ENCODE results near the gene DIP2B. TPM values are rescaled to one million over a fixed set of nuclear protein-coding genes. Genes with fewer than 3 reads are reported as not detected.
A peak's percentile ranks its signal among the peaks of the same experiment; 100 is the strongest.
"Not testable (repeated sequence)": the region's sequence is repeated elsewhere in the genome, so short reads cannot be mapped to it uniquely, and the experiment has no call there.

The DIP2B gene
- total RNA-seq, 2 experiments from 2014 or later = 21.4 to 22.5 TPM

DNA sequence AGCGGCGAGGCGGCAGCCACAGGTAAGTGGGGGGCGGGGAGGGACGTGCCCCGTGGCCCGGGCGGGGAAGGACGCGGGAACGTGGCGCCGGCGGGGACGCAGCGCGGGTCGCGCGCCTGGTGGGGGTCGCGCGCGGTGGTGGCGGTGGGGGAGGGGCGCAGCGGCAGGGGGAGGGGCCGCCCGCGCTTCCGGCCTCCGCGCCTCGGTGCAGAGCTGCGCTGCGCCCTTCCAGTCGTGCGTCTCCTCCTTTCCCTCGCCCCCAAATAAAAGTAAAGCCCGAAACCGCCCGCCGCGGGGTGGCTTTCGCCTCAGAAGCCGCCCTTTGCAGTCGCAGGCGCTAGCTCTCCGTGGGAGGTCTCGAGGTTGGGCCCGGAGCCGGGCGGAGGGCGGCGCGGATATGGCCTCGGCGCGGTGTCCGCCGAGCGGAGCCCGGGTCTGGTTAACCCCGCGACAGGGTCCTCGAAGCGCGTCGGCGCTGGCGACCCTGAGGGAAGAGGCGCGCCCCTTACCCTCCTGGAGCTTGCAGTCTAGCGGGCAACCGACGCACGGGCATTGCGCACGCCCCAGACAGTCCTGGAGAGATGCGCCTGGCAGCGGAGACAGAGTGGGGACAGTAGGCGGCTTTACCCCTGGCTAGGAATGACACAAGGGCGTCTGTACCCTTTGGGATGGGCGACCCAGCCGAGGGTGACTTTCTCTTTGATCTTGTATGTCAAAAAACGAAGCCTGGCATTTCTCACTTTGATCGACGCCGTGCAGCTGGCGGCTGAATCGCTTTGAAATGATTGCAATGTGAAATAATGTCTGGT, 259.7 kb downstream of the DIP2B start:
- Mint-ChIP-seq H3K9me3 (peaks cover 4% of the 10 kb centered on the region), H3K27ac (peak overlapping the region; percentile 98), H3K4me1 (peaks cover 27% of the 10 kb centered on the region), H3K27me3 (no peaks in the 10 kb centered on the region), H3K36me3 (peaks cover 19% of the 10 kb centered on the region), H3K4me3 (peak overlapping the region; percentile 94)
- DNase-seq = peak; percentile 81

GRCh38 chr12:50765095-50765911, 260.5 kb downstream of the DIP2B start:
- Mint-ChIP-seq H3K27me3 (no peaks in the 10 kb centered on the region), H3K9me3 (peaks cover 4% of the 10 kb centered on the region), H3K4me1 (peaks cover 27% of the 10 kb centered on the region), H3K27ac (peak overlapping the region; percentile 77), H3K36me3 (peaks cover 24% of the 10 kb centered on the region), H3K4me3 (peak overlapping the region; percentile 94)
- peak; percentile 11 for DNase-seq

DNA sequence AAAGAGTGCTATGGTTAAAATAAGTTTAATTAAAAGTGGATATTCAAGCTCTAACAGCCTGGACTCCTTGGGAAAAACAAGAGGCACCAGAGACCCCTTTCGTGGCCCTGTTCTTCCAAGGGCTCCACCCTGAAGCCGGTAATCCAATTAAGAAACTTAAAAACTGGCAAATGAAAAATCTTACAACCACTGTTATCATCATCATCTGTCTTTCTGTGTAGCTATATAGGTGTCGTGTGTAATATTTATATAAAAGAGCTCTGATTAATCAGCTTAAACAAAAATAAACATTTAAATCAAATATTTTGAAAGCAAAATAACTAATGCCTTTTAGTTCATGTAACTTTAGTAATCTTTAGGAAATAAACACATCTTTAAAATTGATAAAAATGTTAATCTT, 263.6 kb downstream of the DIP2B start:
- H3K27ac Mint-ChIP-seq = no peak overlapping the region
- DNase-seq = no peak
- H3K4me1 Mint-ChIP-seq = peaks cover 21% of the 10 kb centered on the region
- no peak overlapping the region for H3K4me3 Mint-ChIP-seq
- peaks cover 6% of the 10 kb centered on the region for H3K9me3 Mint-ChIP-seq
- H3K36me3 Mint-ChIP-seq = peaks cover 35% of the 10 kb centered on the region
- H3K27me3 Mint-ChIP-seq = no peaks in the 10 kb centered on the region

GRCh38 chr12:50768813-50769212, 264.0 kb downstream of the DIP2B start:
- H3K9me3 Mint-ChIP-seq, H3K4me3 Mint-ChIP-seq, H3K27ac Mint-ChIP-seq, H3K27me3 Mint-ChIP-seq, DNase-seq: not testable (repeated sequence)
- H3K4me1 Mint-ChIP-seq = peaks cover 21% of the 10 kb centered on the region
- H3K36me3 Mint-ChIP-seq = peaks cover 33% of the 10 kb centered on the region

DNA sequence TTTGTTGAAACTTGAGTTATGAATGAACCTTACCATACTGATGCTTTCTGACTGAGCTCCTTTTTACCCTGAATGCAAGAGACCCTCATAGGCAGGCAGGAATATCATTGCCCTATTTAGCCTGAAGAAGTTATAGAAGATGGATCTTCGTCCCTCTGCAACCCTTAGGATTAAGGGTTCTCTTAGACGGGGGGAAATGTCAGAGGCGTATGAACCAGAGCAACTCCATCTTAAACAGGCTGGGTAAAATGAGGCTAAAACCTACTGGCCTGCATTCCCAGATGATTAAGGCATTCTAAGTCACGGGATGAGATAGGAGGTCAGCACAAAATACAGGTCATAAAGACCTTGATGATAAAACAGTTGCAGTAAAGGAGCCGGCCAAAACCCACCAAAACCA, 266.6 kb downstream of the DIP2B start:
- Mint-ChIP-seq H3K9me3 (peaks cover 6% of the 10 kb centered on the region), H3K4me3 (no peak overlapping the region), H3K4me1 (peaks cover 14% of the 10 kb centered on the region), H3K27ac (no peak overlapping the region), H3K27me3 (no peaks in the 10 kb centered on the region), H3K36me3 (peaks cover 34% of the 10 kb centered on the region)
- no peak for DNase-seq

DNA sequence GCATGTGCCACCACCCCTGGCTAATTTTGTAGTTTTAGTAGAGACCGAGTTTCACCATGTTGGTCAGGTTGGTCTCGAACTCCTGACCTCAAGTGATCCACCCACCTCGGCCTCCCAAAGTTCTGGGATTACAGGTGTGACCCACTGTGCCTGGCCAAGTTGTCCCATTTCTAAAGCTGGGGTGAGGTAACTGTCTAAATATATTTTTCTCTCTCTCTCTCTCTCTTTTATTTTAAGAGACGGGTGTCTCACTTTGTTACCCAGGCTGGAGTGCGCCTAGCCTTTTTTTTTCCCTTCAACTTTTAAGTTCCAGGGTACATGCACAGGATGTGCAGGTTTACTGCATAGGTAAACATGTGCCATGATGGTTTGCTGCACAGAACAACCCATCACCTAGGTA, 267.7 kb downstream of the DIP2B start:
- peaks cover 20% of the 10 kb centered on the region for H3K4me1 Mint-ChIP-seq
- H3K27me3 Mint-ChIP-seq = no peaks in the 10 kb centered on the region
- peaks cover 6% of the 10 kb centered on the region for H3K9me3 Mint-ChIP-seq
- DNase-seq = no peak
- H3K4me3 Mint-ChIP-seq = no peak overlapping the region
- H3K27ac Mint-ChIP-seq = no peak overlapping the region
- peaks cover 34% of the 10 kb centered on the region for H3K36me3 Mint-ChIP-seq

- H3K4me3 Mint-ChIP-seq = no peak overlapping the region
- peaks cover 6% of the 10 kb centered on the region for H3K9me3 Mint-ChIP-seq
- H3K27ac Mint-ChIP-seq = no peak overlapping the region
- no peaks in the 10 kb centered on the region for H3K27me3 Mint-ChIP-seq
- DNase-seq = no peak
- H3K36me3 Mint-ChIP-seq = peaks cover 34% of the 10 kb centered on the region
- peaks cover 20% of the 10 kb centered on the region for H3K4me1 Mint-ChIP-seq
Measured at GRCh38 chr12:50772877-50773276, 268.1 kb downstream of the DIP2B start.

- Mint-ChIP-seq H3K9me3 (peaks cover 6% of the 10 kb centered on the region), H3K36me3 (peaks cover 27% of the 10 kb centered on the region), H3K4me3 (no peak overlapping the region), H3K27me3 (no peaks in the 10 kb centered on the region), H3K27ac (no peak overlapping the region), H3K4me1 (peaks cover 23% of the 10 kb centered on the region)
- no peak for DNase-seq
Measured at GRCh38 chr12:50775251-50775650, 270.5 kb downstream of the DIP2B start.

DNA sequence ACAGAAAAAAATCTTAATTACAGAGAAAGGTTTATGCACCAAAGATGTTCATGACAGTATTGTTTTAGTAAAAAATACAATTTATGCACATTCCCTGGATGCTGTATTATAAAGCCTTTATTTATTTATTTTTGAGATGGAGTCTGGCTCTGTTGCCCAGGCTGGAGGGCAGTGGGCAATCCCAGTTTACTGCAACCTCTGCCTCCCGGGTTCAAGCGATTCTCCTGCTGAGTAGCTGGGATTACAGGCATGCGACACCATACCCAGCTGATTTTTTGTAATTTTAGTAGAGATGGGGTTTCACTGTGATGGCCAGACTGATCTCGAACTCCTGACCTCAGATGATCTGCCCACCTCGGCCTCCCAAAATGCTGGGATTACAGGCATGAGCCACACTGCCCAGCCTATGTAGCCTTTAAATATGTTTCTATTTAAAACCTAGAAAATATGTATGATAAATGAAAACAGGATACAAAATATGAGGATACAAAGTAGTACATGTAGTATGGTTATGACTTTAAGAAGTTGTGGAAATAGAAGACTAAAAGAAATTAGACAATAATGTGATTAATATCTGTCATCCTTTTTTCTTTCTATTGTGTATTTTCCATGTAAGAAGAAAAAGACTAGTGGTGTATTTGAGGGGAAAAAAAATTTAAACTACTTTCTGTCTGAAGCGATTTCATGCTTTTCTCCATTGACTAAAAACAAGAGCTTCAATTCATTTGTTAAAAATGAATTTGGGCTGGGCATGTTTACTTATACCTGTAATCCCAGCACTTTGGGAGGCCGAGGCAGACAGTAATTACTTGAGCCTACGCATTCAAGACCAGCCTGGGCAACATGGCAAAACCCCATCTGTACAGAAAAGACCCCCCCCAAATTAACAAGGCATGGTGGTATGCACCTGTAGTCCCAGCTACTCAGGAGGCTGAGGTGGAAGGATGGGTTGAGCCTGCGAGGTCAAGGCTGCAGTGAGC, 272.3 kb downstream of the DIP2B start:
- peaks cover 19% of the 10 kb centered on the region for H3K36me3 Mint-ChIP-seq
- H3K9me3 Mint-ChIP-seq = peaks cover 6% of the 10 kb centered on the region
- no peaks in the 10 kb centered on the region for H3K27me3 Mint-ChIP-seq
- no peak for DNase-seq
- H3K4me3 Mint-ChIP-seq = no peak overlapping the region
- H3K4me1 Mint-ChIP-seq = peaks cover 21% of the 10 kb centered on the region
- peak overlapping the region; percentile 29 for H3K27ac Mint-ChIP-seq

DNA sequence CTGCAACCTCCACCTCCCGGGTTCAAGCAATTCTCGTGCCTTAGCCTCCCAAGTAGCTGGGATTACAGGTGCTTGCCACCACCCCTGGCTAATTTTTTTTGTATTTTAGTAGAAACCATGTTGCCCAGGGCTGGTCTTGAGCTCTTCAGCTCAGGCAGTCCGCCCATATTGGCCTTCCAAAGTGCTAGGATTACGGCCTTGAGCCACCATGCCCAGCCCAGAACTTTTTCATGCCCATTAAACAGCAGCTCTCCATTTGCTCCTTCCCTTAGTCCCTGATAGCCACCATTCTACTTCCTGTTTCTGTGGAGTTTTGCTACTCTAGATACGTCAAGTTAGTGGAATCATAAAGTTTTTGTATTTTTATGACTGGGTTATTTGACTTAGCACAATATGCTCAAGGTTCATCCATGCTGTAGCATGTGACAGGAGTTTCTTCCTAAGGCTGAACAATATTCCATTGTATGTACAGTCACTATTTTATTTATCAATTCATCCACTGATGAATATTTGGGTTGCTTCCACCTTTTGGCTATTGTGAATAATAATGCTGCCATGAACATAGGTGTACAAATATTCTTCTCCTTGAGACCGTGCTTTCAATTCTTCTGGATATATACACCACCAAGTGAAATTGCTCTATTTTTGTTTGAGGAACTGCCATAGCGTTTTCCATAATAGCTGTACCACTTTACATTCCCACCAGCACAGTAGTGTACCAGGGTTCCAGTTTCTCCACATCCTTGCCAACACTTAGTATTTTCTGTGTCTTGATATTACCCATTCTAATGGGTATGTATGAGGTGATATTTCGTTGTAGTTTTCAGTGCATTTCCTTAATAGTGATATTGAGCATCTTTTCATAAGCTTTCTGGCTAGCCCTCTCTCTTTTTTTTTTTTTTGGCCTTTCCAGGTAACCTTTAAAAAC, 274.1 kb downstream of the DIP2B start:
- Mint-ChIP-seq H3K9me3 (no peaks in the 10 kb centered on the region), H3K4me1 (peaks cover 21% of the 10 kb centered on the region), H3K36me3 (peaks cover 8% of the 10 kb centered on the region), H3K4me3 (no peak overlapping the region), H3K27me3 (no peaks in the 10 kb centered on the region), H3K27ac (peak overlapping the region; percentile 25)
- no peak for DNase-seq

- H3K9me3 Mint-ChIP-seq = no peaks in the 10 kb centered on the region
- H3K4me1 Mint-ChIP-seq = peaks cover 25% of the 10 kb centered on the region
- DNase-seq = no peak
- no peak overlapping the region for H3K27ac Mint-ChIP-seq
- H3K36me3 Mint-ChIP-seq = peaks cover 10% of the 10 kb centered on the region
- no peaks in the 10 kb centered on the region for H3K27me3 Mint-ChIP-seq
- H3K4me3 Mint-ChIP-seq = no peak overlapping the region
Measured at GRCh38 chr12:50780013-50780412, 275.2 kb downstream of the DIP2B start.

DNA sequence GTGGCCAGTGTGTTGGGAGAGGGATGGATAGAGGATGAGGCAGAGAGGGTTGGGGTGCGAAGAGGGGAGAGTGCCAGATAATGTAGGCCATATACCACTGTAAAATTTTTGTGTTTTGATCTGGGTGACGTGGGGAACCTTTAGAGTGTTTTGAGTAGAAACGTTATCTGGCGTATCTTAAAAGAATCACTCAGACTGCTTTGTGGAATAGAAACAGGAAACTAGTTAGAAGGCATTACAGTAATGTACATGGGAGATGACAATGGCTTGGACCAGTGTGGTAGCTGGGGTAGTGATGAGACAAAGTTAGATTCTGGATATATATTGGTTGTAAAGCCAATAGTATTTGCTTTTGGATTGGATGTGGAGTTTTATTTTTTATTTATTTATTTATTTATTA, 279.7 kb downstream of the DIP2B start:
- no peaks in the 10 kb centered on the region for H3K27me3 Mint-ChIP-seq
- H3K4me1 Mint-ChIP-seq = peaks cover 6% of the 10 kb centered on the region
- H3K4me3 Mint-ChIP-seq = no peak overlapping the region
- H3K9me3 Mint-ChIP-seq = peaks cover 6% of the 10 kb centered on the region
- H3K27ac Mint-ChIP-seq = peak overlapping the region; percentile 0
- H3K36me3 Mint-ChIP-seq = peaks cover 25% of the 10 kb centered on the region
- DNase-seq = no peak

GRCh38 chr12:50785406-50786001, 280.7 kb downstream of the DIP2B start:
- Mint-ChIP-seq H3K4me3 (no peak overlapping the region), H3K27ac (no peak overlapping the region), H3K4me1 (peaks cover 6% of the 10 kb centered on the region), H3K27me3 (no peaks in the 10 kb centered on the region), H3K36me3 (peaks cover 27% of the 10 kb centered on the region), H3K9me3 (peaks cover 6% of the 10 kb centered on the region)
- no peak for DNase-seq
